H9 (cell line): Measurements from ENCODE around the gene SPINT1. TPM values are rescaled to one million over a fixed set of nuclear protein-coding genes. Genes with fewer than 3 reads are reported as not detected.
A peak's percentile ranks its signal among the peaks of the same experiment; 100 is the strongest.

Experiments
- DNase-seq: peaks from one replicate; pipeline ENCODE4 v3.0.0-alpha.2; 2017
- H2AFZ ChIP-seq: one replicate; pipeline ENCODE4 v1.6.1; 2013; ENCODE audit warnings: mild to moderate bottlenecking, low read length, control low read depth, moderate library complexity
- H2AK5ac ChIP-seq: 2 replicates; pipeline ENCODE4 v1.6.1; 2013; ENCODE audit warnings: low read length, control low read depth, mixed read lengths; ENCODE audit not compliant: insufficient read length
- H2BK120ac ChIP-seq: one replicate; pipeline ENCODE4 v1.6.1; 2013; ENCODE audit warnings: low read depth, mild to moderate bottlenecking, low read length, control low read depth, inconsistent platforms; ENCODE audit not compliant: poor library complexity, severe bottlenecking
- H2BK12ac ChIP-seq: 2 replicates; pipeline ENCODE4 v1.6.1; 2013; ENCODE audit warnings: low read length, control low read depth, mixed read lengths, low read depth; ENCODE audit not compliant: insufficient read length
- H2BK15ac ChIP-seq: 2 replicates; pipeline ENCODE4 v1.6.1; 2013; ENCODE audit warnings: low read depth, low read length, control low read depth
- H2BK20ac ChIP-seq: one replicate; pipeline ENCODE4 v1.6.1; 2013; ENCODE audit warnings: low read depth, mild to moderate bottlenecking, low read length, control low read depth, inconsistent platforms; ENCODE audit not compliant: poor library complexity, severe bottlenecking
- H2BK5ac ChIP-seq: 2 replicates; pipeline ENCODE4 v1.6.1; 2013; ENCODE audit warnings: low read length, control low read depth, mixed read lengths; ENCODE audit not compliant: insufficient read length
- H3K14ac ChIP-seq: 2 replicates; pipeline ENCODE4 v1.6.1; 2013; ENCODE audit warnings: low read length, control low read depth; ENCODE audit not compliant: insufficient read depth
- H3K18ac ChIP-seq: 2 replicates; pipeline ENCODE4 v1.6.1; 2013; ENCODE audit warnings: low read depth, mild to moderate bottlenecking, mixed read lengths, low read length, control low read depth; ENCODE audit not compliant: insufficient read length
- H3K23ac ChIP-seq: 2 replicates; pipeline ENCODE4 v1.6.1; 2013; ENCODE audit warnings: low read length, control low read depth, mixed read lengths, low read depth; ENCODE audit not compliant: insufficient read length
- H3K23me2 ChIP-seq: 2 replicates; pipeline ENCODE4 v1.6.1; 2013; ENCODE audit warnings: low read depth, mild to moderate bottlenecking, mixed read lengths, low read length, control low read depth; ENCODE audit not compliant: insufficient read length, poor library complexity, severe bottlenecking
- H3K27ac ChIP-seq: 2 replicates; pipeline ENCODE4 v1.5.1; 2013; ENCODE audit warnings: low read length, control low read depth, mixed read lengths, low read depth; ENCODE audit not compliant: insufficient read length
- H3K27me3 ChIP-seq: 2 replicates; pipeline ENCODE4 v1.6.1; 2013; ENCODE audit warnings: low read length, control low read depth, inconsistent platforms; ENCODE audit not compliant: insufficient read depth
- H3K4ac ChIP-seq: 2 replicates; pipeline ENCODE4 v1.6.1; 2013; ENCODE audit warnings: low read depth, mild to moderate bottlenecking, control low read depth, inconsistent platforms, low read length, moderate library complexity
- H3K4me1 ChIP-seq: 2 replicates; pipeline ENCODE4 v1.6.1; 2013; ENCODE audit warnings: low read length, control low read depth, inconsistent platforms; ENCODE audit not compliant: insufficient read depth
- H3K4me2 ChIP-seq: 2 replicates; pipeline ENCODE4 v1.6.1; 2013; ENCODE audit warnings: low read length, control low read depth, mixed read lengths; ENCODE audit not compliant: insufficient read length, insufficient read depth
- H3K56ac ChIP-seq: 2 replicates; pipeline ENCODE4 v1.6.1; 2013; ENCODE audit warnings: low read depth, mild to moderate bottlenecking, mixed read lengths, low read length, control low read depth; ENCODE audit not compliant: insufficient read length
- H3K79me1 ChIP-seq: 2 replicates; pipeline ENCODE4 v1.6.1; 2013; ENCODE audit warnings: low read depth, mild to moderate bottlenecking, moderate library complexity, low read length, control low read depth, inconsistent platforms; ENCODE audit not compliant: insufficient read depth, poor library complexity, severe bottlenecking
- H3K79me2 ChIP-seq: 2 replicates; pipeline ENCODE4 v1.6.1; 2013; ENCODE audit warnings: low read length, control low read depth, inconsistent platforms; ENCODE audit not compliant: insufficient read depth
- H3K9ac ChIP-seq: 2 replicates; pipeline ENCODE4 v1.6.1; 2013; ENCODE audit warnings: low read length, control low read depth, mixed read lengths; ENCODE audit not compliant: insufficient read length; ENCODE audit errors: extremely low read depth
- H3K9me3 ChIP-seq: one replicate; pipeline ENCODE4 v1.6.1; 2013; ENCODE audit warnings: low read depth, low read length, inconsistent platforms; ENCODE audit not compliant: control insufficient read depth
- H3T11ph ChIP-seq: one replicate; pipeline ENCODE4 v1.6.1; 2013; ENCODE audit warnings: mild to moderate bottlenecking, low read length, control low read depth, inconsistent platforms
- H4K20me1 ChIP-seq: one replicate; pipeline ENCODE4 v1.6.1; 2013; ENCODE audit not compliant: control insufficient read depth, insufficient read length, insufficient read depth
- H4K5ac ChIP-seq: 2 replicates; pipeline ENCODE4 v1.6.1; 2013; ENCODE audit warnings: low read depth, mild to moderate bottlenecking, mixed read lengths, low read length, control low read depth; ENCODE audit not compliant: insufficient read length
- H4K8ac ChIP-seq: replicated peaks from 2 replicates; pipeline ENCODE4 v1.6.1; 2013; ENCODE audit warnings: low read length, control low read depth, mixed read lengths, low read depth; ENCODE audit not compliant: insufficient read length
- H4K91ac ChIP-seq: 2 replicates; pipeline ENCODE4 v1.6.1; 2013; ENCODE audit warnings: low read depth, mild to moderate bottlenecking, moderate library complexity, mixed read lengths, low read length, control low read depth; ENCODE audit not compliant: insufficient read length
- H3K27ac Mint-ChIP-seq, 3 experiments: 2 replicates in 2 of 3; 3 replicates in 1 of 3; pipeline ENCODE4 v1.8.0; 2020 to 2021; ENCODE audit warnings: mixed read lengths in 3 of 3, mild to moderate bottlenecking in 1 of 3, moderate library complexity in 1 of 3
- H3K27me3 Mint-ChIP-seq: 2 replicates; pipeline ENCODE4 v1.8.0; 2021; ENCODE audit warnings: low read depth, mild to moderate bottlenecking, moderate library complexity, mixed read lengths
- H3K36me3 Mint-ChIP-seq, 3 experiments: 2 replicates in 2 of 3; 3 replicates in 1 of 3; pipeline ENCODE4 v1.8.0; 2020 to 2021; ENCODE audit warnings: low read depth in 3 of 3, mixed read lengths in 3 of 3; ENCODE audit not compliant: insufficient read depth in 1 of 3
- H3K4me1 Mint-ChIP-seq, 2 experiments: 2 replicates each; pipeline ENCODE4 v1.8.0; 2020; ENCODE audit warnings: mixed read lengths in 2 of 2
- H3K4me3 Mint-ChIP-seq, 2 experiments: 2 replicates in 1 of 2; 3 replicates in 1 of 2; pipeline ENCODE4 v1.8.0; 2020 to 2021; ENCODE audit warnings: mild to moderate bottlenecking in 2 of 2, mixed read lengths in 2 of 2, moderate library complexity in 1 of 2
- H3K9me3 Mint-ChIP-seq, 2 experiments: 2 replicates in 1 of 2; 3 replicates in 1 of 2; pipeline ENCODE4 v1.8.0; 2020; ENCODE audit warnings: mild to moderate bottlenecking in 2 of 2, mixed read lengths in 2 of 2, moderate library complexity in 1 of 2
- WGBS: extraction: QIAGEN DNeasy Blood & Tissue Kit; methylation state at CpG from one replicate; pipeline ENCODE4 v1.1.7; 2013; ENCODE audit warnings: missing lambda C conversion rate, low lambda C conversion rate, mixed read lengths; ENCODE audit not compliant: insufficient read length; ENCODE audit errors: extremely low coverage; 5-methylcytosine and 5-hydroxymethylcytosine counted together
- total RNA-seq: library from RNA; stranded (reverse); gene quantifications from 2 replicates; pipeline ENCODE4 v1.2.1, GENCODE V29; 2021
- TF ChIP-seq, protein P1 (sequence below): fragments of 200-600 bp; sonication (generic); conservative IDR thresholded peaks from 3 replicates; pipeline ENCODE4 v1.8.0; 2021; ENCODE audit warnings: antibody characterized with exemption, mild to moderate bottlenecking

The SPINT1 gene
- total RNA-seq, 1 experiment from 2014 or later = 130 TPM

DNA sequence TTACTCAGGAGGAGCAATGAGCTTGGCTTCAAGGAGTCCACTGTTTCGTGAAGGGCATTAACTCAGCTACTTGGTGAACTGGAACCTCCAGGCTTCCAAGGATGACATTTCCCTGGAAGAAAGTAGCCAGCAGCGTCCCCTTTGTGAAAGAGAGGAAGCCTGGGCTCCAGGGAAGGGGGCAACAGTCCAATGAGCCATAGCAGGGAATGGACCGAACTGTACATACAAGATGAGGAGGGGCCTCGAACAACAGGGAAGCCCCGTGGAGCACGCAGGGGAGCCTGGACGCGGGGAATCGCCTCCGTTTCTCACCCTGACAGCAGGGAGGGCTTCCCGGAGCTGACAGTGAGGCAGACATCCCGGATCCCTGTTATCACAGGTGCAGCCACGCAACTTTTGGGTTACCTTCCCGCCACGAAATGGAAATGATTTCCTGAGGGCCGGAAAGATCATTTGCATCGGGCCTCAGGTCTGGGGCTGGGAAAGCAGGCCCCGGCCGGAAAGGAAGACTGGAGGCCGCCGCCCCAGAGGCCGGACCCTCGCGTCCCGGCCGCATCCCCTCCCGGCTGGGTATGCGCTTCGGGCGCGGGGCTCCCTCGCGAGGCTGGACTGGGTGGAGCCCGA lies 475 bp upstream of the SPINT1 start:
- H2AK5ac ChIP-seq = no peak overlapping the region
- peak overlapping the region; percentile 71 for H3K4me2 ChIP-seq
- peaks cover 4% of the 10 kb centered on the region for H3K27me3 Mint-ChIP-seq
- H3K23ac ChIP-seq = no peak overlapping the region
- H3K36me3 Mint-ChIP-seq = peaks cover 16 to 27% (median 19%) of the 10 kb centered on the region in 3 experiments
- H2BK20ac ChIP-seq = no peak overlapping the region
- no peak overlapping the region for H4K8ac ChIP-seq
- peak overlapping the region; percentile 87 to 94 for H3K4me3 Mint-ChIP-seq
- H2BK12ac ChIP-seq = no peak overlapping the region
- H3K79me2 ChIP-seq = peaks cover 8% of the 10 kb centered on the region; the same call in 1 of the 2 replicates
- peak overlapping the region in 2 of 3 experiments; percentile 40 to 73; a peak in 2 of 7 replicates for H3K27ac Mint-ChIP-seq
- WGBS = no CpG with 5 or more reads among the region's 34 CpGs
- no peak overlapping the region for H3K18ac ChIP-seq
- H2BK120ac ChIP-seq = no peak overlapping the region
- no peak overlapping the region for H2AFZ ChIP-seq
- H2BK5ac ChIP-seq = no peak overlapping the region
- peak overlapping the region; percentile 56 for H3K9ac ChIP-seq
- H3K4me1 ChIP-seq = peaks cover 17% of the 10 kb centered on the region
- H4K20me1 ChIP-seq = no peaks in the 10 kb centered on the region
- H4K91ac ChIP-seq = no peak overlapping the region
- TF ChIP-seq, protein P1, sequence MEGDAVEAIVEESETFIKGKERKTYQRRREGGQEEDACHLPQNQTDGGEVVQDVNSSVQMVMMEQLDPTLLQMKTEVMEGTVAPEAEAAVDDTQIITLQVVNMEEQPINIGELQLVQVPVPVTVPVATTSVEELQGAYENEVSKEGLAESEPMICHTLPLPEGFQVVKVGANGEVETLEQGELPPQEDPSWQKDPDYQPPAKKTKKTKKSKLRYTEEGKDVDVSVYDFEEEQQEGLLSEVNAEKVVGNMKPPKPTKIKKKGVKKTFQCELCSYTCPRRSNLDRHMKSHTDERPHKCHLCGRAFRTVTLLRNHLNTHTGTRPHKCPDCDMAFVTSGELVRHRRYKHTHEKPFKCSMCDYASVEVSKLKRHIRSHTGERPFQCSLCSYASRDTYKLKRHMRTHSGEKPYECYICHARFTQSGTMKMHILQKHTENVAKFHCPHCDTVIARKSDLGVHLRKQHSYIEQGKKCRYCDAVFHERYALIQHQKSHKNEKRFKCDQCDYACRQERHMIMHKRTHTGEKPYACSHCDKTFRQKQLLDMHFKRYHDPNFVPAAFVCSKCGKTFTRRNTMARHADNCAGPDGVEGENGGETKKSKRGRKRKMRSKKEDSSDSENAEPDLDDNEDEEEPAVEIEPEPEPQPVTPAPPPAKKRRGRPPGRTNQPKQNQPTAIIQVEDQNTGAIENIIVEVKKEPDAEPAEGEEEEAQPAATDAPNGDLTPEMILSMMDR = no peak
- peaks cover 5% of the 10 kb centered on the region for H3K79me1 ChIP-seq
- H3K9me3 Mint-ChIP-seq = no peaks in the 10 kb centered on the region
- H3T11ph ChIP-seq = no peak overlapping the region
- no peaks in the 10 kb centered on the region for H3K27me3 ChIP-seq
- H3K23me2 ChIP-seq = peaks cover 11% of the 10 kb centered on the region
- no peak overlapping the region for H3K56ac ChIP-seq
- peaks cover 41% of the 10 kb centered on the region in 2 experiments for H3K4me1 Mint-ChIP-seq
- H4K5ac ChIP-seq = no peak overlapping the region
- H3K14ac ChIP-seq = peak overlapping the region; percentile 34; the same call in 1 of the 2 replicates
- no peak overlapping the region for H3K4ac ChIP-seq
- no peak overlapping the region for H2BK15ac ChIP-seq
- H3K9me3 ChIP-seq = no peaks in the 10 kb centered on the region
- no peak overlapping the region for H3K27ac ChIP-seq
- no peak for DNase-seq
